A673 (cell line): ENCODE data around the gene TRIP13. TPM values are rescaled to one million over a fixed set of nuclear protein-coding genes. Genes with fewer than 3 reads are reported as not detected.
"Not testable (repeated sequence)": the region's sequence is repeated elsewhere in the genome, so short reads cannot be mapped to it uniquely, and the experiment has no call there.

Experiments used
- BruUV-seq: library from RNA; stranded (reverse); fragments of 400-500 nt; replicated peaks from 2 replicates; lab custom pipeline; 2021; lab: Mats Ljungman, UMichigan
- CTCF ChIA-PET: fragments of 300-600 bp; sonication (Branson Sonifier 250); formaldehyde crosslinking; loops from one replicate; lab custom pipeline; 2022; ENCODE audit warnings: antibody characterized with exemption; lab: Charles Lee
- POLR2A ChIA-PET: fragments of 300-600 bp; sonication (Branson Sonifier 250); formaldehyde crosslinking; loops from one replicate; lab custom pipeline; 2022; ENCODE audit warnings: antibody characterized with exemption; ENCODE audit not compliant: low non-redundant PET; lab: Charles Lee
- DNase-seq: peaks from one replicate; pipeline ENCODE4 v3.0.0-alpha.2; 2015; ENCODE audit warnings: low spot score
- H3K27ac ChIP-seq: fragments of 200-600 bp; sonication (generic); 2 replicates; pipeline ENCODE4 v1.5.1; 2016; ENCODE audit warnings: mixed run types, low read depth, mild to moderate bottlenecking, mixed read lengths, antibody characterized with exemption, low read length; ENCODE audit not compliant: poor library complexity, severe bottlenecking
- H3K27me3 ChIP-seq: fragments of 200-600 bp; sonication (generic); replicated peaks from 2 replicates; pipeline ENCODE4 v1.6.1; 2017; ENCODE audit warnings: mixed run types, low read depth, mild to moderate bottlenecking, mixed read lengths, antibody characterized with exemption, low read length; ENCODE audit not compliant: insufficient read depth, poor library complexity
- H3K36me3 ChIP-seq: fragments of 200-600 bp; sonication (generic); 2 replicates; pipeline ENCODE4 v1.6.1; 2016; ENCODE audit warnings: mixed run types, mild to moderate bottlenecking, mixed read lengths, antibody characterized with exemption, low read length; ENCODE audit not compliant: insufficient read depth, poor library complexity, severe bottlenecking
- H3K4me1 ChIP-seq: fragments of 200-600 bp; sonication (generic); 2 replicates; pipeline ENCODE4 v1.6.1; 2017; ENCODE audit warnings: mixed run types, mild to moderate bottlenecking, mixed read lengths, antibody characterized with exemption, low read length; ENCODE audit not compliant: insufficient read depth, poor library complexity, severe bottlenecking
- H3K4me3 ChIP-seq: fragments of 200-600 bp; sonication (generic); 2 replicates; pipeline ENCODE4 v1.5.1; 2016; ENCODE audit warnings: low read depth, mixed run types, mild to moderate bottlenecking, mixed read lengths, low read length; ENCODE audit not compliant: poor library complexity, severe bottlenecking
- H3K9me3 ChIP-seq: fragments of 200-600 bp; sonication (generic); 2 replicates; pipeline ENCODE4 v1.6.1; 2016; ENCODE audit warnings: mixed run types, low read depth, mild to moderate bottlenecking, mixed read lengths, antibody characterized with exemption, low read length; ENCODE audit not compliant: poor library complexity, severe bottlenecking
- CTCF ChIP-seq: fragments of 300-800, 200-600 bp; sonication (generic); conservative IDR thresholded peaks from 2 replicates; pipeline ENCODE4 v1.5.1; 2017; ENCODE audit warnings: low read depth, mild to moderate bottlenecking, antibody characterized with exemption, low read length, moderate library complexity, mixed read lengths
- EZH2 ChIP-seq: fragments of 200-600 bp; sonication (generic); IDR thresholded peaks from 2 replicates; pipeline ENCODE4 v1.6.1; 2017; ENCODE audit warnings: borderline replicate concordance, low read depth, mild to moderate bottlenecking, mixed read lengths, antibody characterized with exemption, low read length; ENCODE audit not compliant: poor library complexity, severe bottlenecking
- intact Hi-C: fragments of 100-400 bp; cut with micrococcal nuclease; formaldehyde crosslinking; loops from one replicate; pipeline ENCODE4 v1.10.0; 2022; ENCODE audit not compliant: unreplicated experiment
- total RNA-seq: library from RNA; stranded (reverse); gene quantifications from 2 replicates; pipeline ENCODE4 v1.2.3, GENCODE V29; 2021

TRIP13 gene
- total RNA-seq, 1 experiment from 2014 or later, result 69.1 TPM

- Histone ChIP-seq H3K36me3 (no peaks in the 10 kb centered on the region), H3K27ac (no peak overlapping the region), H3K27me3 (peaks cover 2% of the 10 kb centered on the region), H3K4me3 (no peak overlapping the region), H3K4me1 (no peaks in the 10 kb centered on the region), H3K9me3 (no peaks in the 10 kb centered on the region)
- no peak for DNase-seq
- BruUV-seq, result no TSS peak
- ChIA-PET POLR2A (no interaction called here), CTCF (no interaction called here)
- intact Hi-C loops, result loop anchor here (10.0 kb wide), 1 partner anchor 717 kb away; no protein-coding TSS in a partner anchor
- TF ChIP-seq EZH2, result no peak
- no peak; the same call in 1 of the 2 replicates for TF ChIP-seq CTCF
These were observed 34.7 kb downstream of the TRIP13 start for GRCh38 chr5:927172-928015.

- DNase-seq, POLR2A ChIA-PET, H3K27ac ChIP-seq, H3K9me3 ChIP-seq, CTCF ChIA-PET, H3K4me3 ChIP-seq, H3K4me1 ChIP-seq, BruUV-seq, H3K27me3 ChIP-seq, H3K36me3 ChIP-seq: not testable (repeated sequence)
- intact Hi-C loops, result loop anchor here (10.0 kb wide), 1 partner anchor 716 kb away; no protein-coding TSS in a partner anchor
These were observed 36.5 kb downstream of the TRIP13 start for GRCh38 chr5:929182-929581.

- CTCF ChIA-PET, result no interaction called here
- no peak for TF ChIP-seq EZH2
- no peak for TF ChIP-seq CTCF
- no peaks in the 10 kb centered on the region for H3K36me3 ChIP-seq
- intact Hi-C loops, result loop anchor here (10.0 kb wide), 1 partner anchor 715 kb away; no protein-coding TSS in a partner anchor
- no peaks in the 10 kb centered on the region for H3K9me3 ChIP-seq
- no peaks in the 10 kb centered on the region for H3K4me1 ChIP-seq
- peaks cover 2% of the 10 kb centered on the region for H3K27me3 ChIP-seq
- no peak overlapping the region for H3K27ac ChIP-seq
- no peak for DNase-seq
- POLR2A ChIA-PET, result no interaction called here
- BruUV-seq, result no TSS peak
- H3K4me3 ChIP-seq, result no peak overlapping the region
These were observed 36.9 kb downstream of the TRIP13 start for GRCh38 chr5:929596-929995.
